ENCODE measurements around the gene NRL. TPM values are rescaled to one million over a fixed set of nuclear protein-coding genes. Genes with fewer than 3 reads are reported as not detected.

The NRL gene
- total RNA-seq, 1 experiment from 2014 or later, result 0.66 TPM

- Histone ChIP-seq H4K20me1 (ENCODE audit: insufficient read depth) (no peaks in the 10 kb centered on the region), H3K9me3 (ENCODE audit: control insufficient read depth in 1 of 2, insufficient read depth in 1 of 2, low read depth in 1 of 2, low read length in 2 of 2) (no peaks in the 10 kb centered on the region), H3K4me1 (ENCODE audit: control insufficient read depth in 1 of 2, insufficient read depth in 2 of 2, low read length in 2 of 2) (no peaks in the 10 kb centered on the region), H3K79me2 (ENCODE audit: insufficient read depth, low read length) (no peaks in the 10 kb centered on the region), H3K9ac (ENCODE audit: low read length) (no peak overlapping the region), H3K9me2 (ENCODE audit: insufficient read depth) (no peaks in the 10 kb centered on the region), H3K27me3 (ENCODE audit: insufficient read depth, low read length) (no peaks in the 10 kb centered on the region), H2AFZ (ENCODE audit: low read depth, low read length, poor library complexity, severe bottlenecking) (no peak overlapping the region), H3K27ac (ENCODE audit: low read depth, low read length) (no peak overlapping the region), H3K4me3 (replicated peaks in 1 of 2; ENCODE audit: low read depth in 1 of 2, low read length in 2 of 2) (no peak overlapping the region), H3K36me3 (ENCODE audit: control insufficient read depth in 1 of 2, insufficient read depth in 2 of 2, low read length in 2 of 2) (no peaks in the 10 kb centered on the region), H3K4me2 (ENCODE audit: low read length) (no peak overlapping the region)
- ATAC-seq (no peak), DNase-seq (ENCODE audit: low read depth, low spot score) (no peak)
- no TSS peak for BruUV-seq (replicated peaks)
- intact Hi-C loops (cut with micrococcal nuclease), result no loop called here
- ChIA-PET CTCF (no interaction called here), POLR2A (no interaction called here), RAD21 (ENCODE audit: low non-redundant PET in 1 of 2, low total read pairs in 2 of 2, uncharacterized antibody in 2 of 2, unreplicated experiment in 2 of 2) (no interaction called here)
- TF ChIP-seq ZNF274 (IDR thresholded peaks at IDR 0.05; ENCODE audit: low read depth, low read length) (no peak), SRF (IDR thresholded peaks at IDR 0.05; ENCODE audit: low read depth) (no peak), ELF1 (IDR thresholded peaks at IDR 0.05; ENCODE audit: borderline replicate concordance, low read depth) (no peak), POLR2A (IDR thresholded peaks at IDR 0.05; ENCODE audit: borderline replicate concordance, extremely low read depth, insufficient read depth, insufficient read length) (no peak), YY1 (IDR thresholded peaks at IDR 0.05; ENCODE audit: extremely low read depth, insufficient replicate concordance, low read depth, low read length) (no peak), RAD21 (IDR thresholded peaks at IDR 0.05; ENCODE audit: low read depth) (no peak), SIN3A (IDR thresholded peaks at IDR 0.05; ENCODE audit: low read depth) (no peak), ZBTB33 (IDR thresholded peaks at IDR 0.05; ENCODE audit: extremely low read depth, insufficient replicate concordance, low read length) (no peak), CBX3 (IDR thresholded peaks at IDR 0.05; ENCODE audit: low read depth) (no peak), FOSL1 (IDR thresholded peaks at IDR 0.05; ENCODE audit: low read depth) (no peak), MAX (IDR thresholded peaks at IDR 0.05) (no peak), EZH2phosphoT487 (IDR thresholded peaks at IDR 0.05; ENCODE audit: borderline replicate concordance) (no peak), EGR1 (IDR thresholded peaks at IDR 0.05; ENCODE audit: low read depth) (no peak), CEBPB (IDR thresholded peaks at IDR 0.05; ENCODE audit: low read depth) (no peak), REST (IDR thresholded peaks at IDR 0.05; ENCODE audit: low read depth) (no peak)
Observed at GRCh38 chr14:24063263-24063836, 51.4 kb downstream of the NRL start.

Data from HCT116 (cell line).